Neural progenitor cell (in vitro differentiated cells): ENCODE results near the gene SNX15.

Experiments used
- CTCF ChIP-seq: fragments of 200-600 bp; sonication (generic); IDR thresholded peaks from 2 replicates; pipeline ENCODE4 v1.5.1; 2017; ENCODE audit warnings: antibody characterized with exemption, mild to moderate bottlenecking
- EZH2 ChIP-seq: fragments of 200-600 bp; sonication (generic); IDR thresholded peaks from 2 replicates; pipeline ENCODE4 v1.6.1; 2017; ENCODE audit warnings: antibody characterized with exemption, mild to moderate bottlenecking, moderate library complexity
- EZH2phosphoT487 ChIP-seq: fragments of 200-600 bp; sonication (generic); IDR thresholded peaks from 2 replicates; pipeline ENCODE4 v1.6.1; 2017; ENCODE audit warnings: antibody characterized with exemption

GRCh38 chr11:65058012-65058411 is 30.8 kb downstream of the SNX15 start:
- TF ChIP-seq CTCF: no peak
- TF ChIP-seq EZH2: no peak
- no peak for TF ChIP-seq EZH2phosphoT487
